ENCODE measurements around the gene NDUFB10.

The NDUFB10 gene

DNA sequence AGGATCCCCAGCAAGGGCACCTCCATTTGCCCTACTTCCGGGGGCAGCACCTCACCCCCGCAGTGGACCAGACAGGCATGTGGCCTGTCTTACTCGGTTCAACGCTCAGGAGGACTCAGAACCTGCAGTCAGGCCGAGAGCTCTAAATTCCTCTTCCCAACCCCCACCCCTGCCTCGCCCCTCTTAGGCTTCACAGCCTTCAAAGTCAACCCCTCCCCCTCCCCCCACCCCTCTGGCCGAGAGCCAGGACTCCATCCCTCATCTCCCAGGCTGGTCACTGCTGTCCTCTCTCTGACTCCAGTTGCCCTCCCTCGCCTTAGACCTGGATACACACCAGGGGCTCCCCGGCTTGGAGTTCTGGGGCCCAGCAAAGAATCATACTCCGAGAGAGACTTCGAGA, 33.1 kb upstream of the NDUFB10 start:
- H3K36me3 ChIP-seq (ENCODE audit: control insufficient read depth in 4 of 4, insufficient read depth in 4 of 4, low read length in 3 of 4) = no peaks in the 10 kb centered on the region
- 74% methylated on average over 7 of the region's 11 CpGs for WGBS (ENCODE audit: insufficient coverage)
- peaks cover 0 to 12% (median 6%) of the 10 kb centered on the region in 4 experiments for H3K4me1 ChIP-seq (ENCODE audit: control extremely low read depth in 1 of 4, control insufficient read depth in 4 of 4, insufficient read depth in 4 of 4, low read length in 3 of 4)
- POLR2A ChIA-PET = interaction anchor here (0.7 kb wide), 1 partner anchor 226 kb away, joined by 3 read pairs; no protein-coding TSS in a partner anchor
- peaks cover 0 to 3% (median 0%) of the 10 kb centered on the region in 5 experiments for H3K9me3 ChIP-seq (ENCODE audit: control extremely low read depth in 1 of 5, control insufficient read depth in 4 of 5, insufficient read depth in 2 of 5, low read depth in 1 of 5, low read length in 4 of 5)
- no peak overlapping the region for H3K4me3 ChIP-seq (ENCODE audit: control insufficient read depth in 1 of 7, extremely low read depth in 1 of 7, insufficient read depth in 4 of 7, low read depth in 2 of 7, low read length in 6 of 7)
- DNase-seq = no peak
- no peak overlapping the region for H3K27ac ChIP-seq (ENCODE audit: insufficient read depth in 1 of 2, low read depth in 1 of 2, low read length in 2 of 2, poor library complexity in 1 of 2, severe bottlenecking in 2 of 2)
- CTCF ChIA-PET = interaction anchor here (0.7 kb wide), 1 partner anchor 152 kb away, joined by 3 read pairs; no protein-coding TSS in a partner anchor
- peaks cover 5 to 39% (median 23%) of the 10 kb centered on the region in 5 experiments for H3K27me3 ChIP-seq (replicated peaks in 2 of 5; ENCODE audit: control insufficient read depth in 4 of 5, insufficient read depth in 5 of 5, low read length in 4 of 5)

DNA sequence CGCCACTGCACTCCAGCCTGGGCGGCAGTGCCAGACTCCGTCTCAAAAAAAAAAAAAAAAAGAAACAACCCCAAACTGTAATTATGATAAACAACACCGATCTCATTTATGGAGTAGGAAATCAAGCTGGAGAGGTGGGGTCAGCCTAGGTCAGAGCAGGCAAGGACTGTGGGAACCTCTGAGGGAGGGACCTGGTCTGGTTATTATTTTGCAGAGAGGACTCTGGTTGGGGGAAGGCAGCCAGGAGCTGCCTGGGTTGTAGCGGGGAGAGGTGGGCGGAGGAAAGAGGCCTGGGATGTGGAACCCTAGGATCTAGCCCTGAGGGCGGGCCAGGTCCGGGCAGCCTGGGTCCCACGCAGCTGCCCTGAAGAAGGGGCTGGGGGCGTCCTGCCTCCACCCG, 30.2 kb upstream of the NDUFB10 start:
- H3K27me3 ChIP-seq (replicated peaks in 2 of 5; ENCODE audit: control insufficient read depth in 4 of 5, insufficient read depth in 5 of 5, low read length in 4 of 5) = peaks cover 0 to 13% (median 8%) of the 10 kb centered on the region in 5 experiments
- WGBS (ENCODE audit: insufficient coverage) = no CpG with 5 or more reads among the region's 11 CpGs
- no peaks in the 10 kb centered on the region for H3K36me3 ChIP-seq (ENCODE audit: control insufficient read depth in 4 of 4, insufficient read depth in 4 of 4, low read length in 3 of 4)
- DNase-seq = peak in 2 of 3 donors; percentile 38 to 57
- H3K27ac ChIP-seq (ENCODE audit: insufficient read depth in 1 of 2, low read depth in 1 of 2, low read length in 2 of 2, poor library complexity in 1 of 2, severe bottlenecking in 2 of 2) = no peak overlapping the region
- peaks cover 0 to 7% (median 2%) of the 10 kb centered on the region in 4 experiments for H3K4me1 ChIP-seq (ENCODE audit: control extremely low read depth in 1 of 4, control insufficient read depth in 4 of 4, insufficient read depth in 4 of 4, low read length in 3 of 4)
- H3K4me3 ChIP-seq (ENCODE audit: control insufficient read depth in 1 of 7, extremely low read depth in 1 of 7, insufficient read depth in 4 of 7, low read depth in 2 of 7, low read length in 6 of 7) = peak overlapping the region in 5 of 7 experiments; percentile 42 to 77 (median 66)
- H3K9me3 ChIP-seq (ENCODE audit: control extremely low read depth in 1 of 5, control insufficient read depth in 4 of 5, insufficient read depth in 2 of 5, low read depth in 1 of 5, low read length in 4 of 5) = no peaks in the 10 kb centered on the region
- CTCF ChIA-PET = interaction anchor here (0.9 to 2.4 kb wide), 8 partner anchors 12 to 67 kb away, joined by 3 to 9 read pairs (median 3); no protein-coding TSS in a partner anchor
- POLR2A ChIA-PET = no interaction called here

DNA sequence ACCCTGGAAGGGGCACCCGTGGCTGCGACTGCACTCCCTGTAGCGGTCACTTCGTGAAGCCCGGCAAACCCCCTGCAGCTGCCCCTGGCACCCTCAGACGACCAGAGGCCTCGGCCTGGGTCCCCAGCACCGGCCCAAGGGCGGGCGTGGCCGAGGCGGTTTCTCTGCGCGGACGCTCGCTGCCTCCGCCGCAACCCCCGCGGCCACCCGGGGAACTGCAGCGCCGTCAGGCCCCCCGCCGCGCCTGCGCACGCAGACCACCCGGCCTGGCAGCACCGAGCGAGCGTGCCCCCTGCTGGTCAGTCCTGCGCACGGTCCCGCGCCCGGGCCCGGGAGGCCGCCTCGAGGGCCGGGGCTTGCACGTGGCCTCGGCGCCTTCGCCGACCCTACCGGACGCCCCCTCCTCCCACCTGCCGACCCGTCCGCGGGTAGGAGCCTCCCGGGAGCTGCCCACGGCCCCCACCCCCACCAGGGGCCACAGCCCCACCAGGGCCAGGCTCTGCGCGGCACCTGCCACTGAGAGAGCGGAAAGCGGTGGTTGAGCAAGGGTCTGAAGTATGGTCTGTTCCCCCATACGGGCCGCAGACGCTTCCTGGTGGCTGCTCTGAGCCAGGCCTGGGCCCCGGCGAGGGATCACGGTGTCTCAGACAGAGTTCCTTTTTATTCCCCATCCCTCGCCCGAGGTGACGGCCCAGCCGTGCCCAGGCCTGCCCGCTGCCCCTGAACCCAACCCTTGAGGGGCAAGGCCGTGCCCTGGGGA, 29.6 kb upstream of the NDUFB10 start:
- WGBS (ENCODE audit: insufficient coverage) = 13% methylated on average over 50 of the region's 70 CpGs
- DNase-seq = peak; percentile 84 to 90 (median 89)
- Histone ChIP-seq H3K36me3 (ENCODE audit: control insufficient read depth in 4 of 4, insufficient read depth in 4 of 4, low read length in 3 of 4) (no peaks in the 10 kb centered on the region), H3K27ac (ENCODE audit: insufficient read depth in 1 of 2, low read depth in 1 of 2, low read length in 2 of 2, poor library complexity in 1 of 2, severe bottlenecking in 2 of 2) (no peak overlapping the region), H3K4me3 (ENCODE audit: control insufficient read depth in 1 of 7, extremely low read depth in 1 of 7, insufficient read depth in 4 of 7, low read depth in 2 of 7, low read length in 6 of 7) (peak overlapping the region in 6 of 7 experiments; percentile 19 to 77 (median 60)), H3K9me3 (ENCODE audit: control extremely low read depth in 1 of 5, control insufficient read depth in 4 of 5, insufficient read depth in 2 of 5, low read depth in 1 of 5, low read length in 4 of 5) (no peaks in the 10 kb centered on the region), H3K4me1 (ENCODE audit: control extremely low read depth in 1 of 4, control insufficient read depth in 4 of 4, insufficient read depth in 4 of 4, low read length in 3 of 4) (peaks cover 0 to 7% (median 2%) of the 10 kb centered on the region in 4 experiments), H3K27me3 (replicated peaks in 2 of 5; ENCODE audit: control insufficient read depth in 4 of 5, insufficient read depth in 5 of 5, low read length in 4 of 5) (peaks cover 0 to 6% (median 2%) of the 10 kb centered on the region in 5 experiments)
- CTCF ChIA-PET = interaction anchor here (0.6 to 2.4 kb wide), 6 partner anchors 11 to 52 kb away, joined by 3 to 9 read pairs (median 4); no protein-coding TSS in a partner anchor
- POLR2A ChIA-PET = no interaction called here

DNA sequence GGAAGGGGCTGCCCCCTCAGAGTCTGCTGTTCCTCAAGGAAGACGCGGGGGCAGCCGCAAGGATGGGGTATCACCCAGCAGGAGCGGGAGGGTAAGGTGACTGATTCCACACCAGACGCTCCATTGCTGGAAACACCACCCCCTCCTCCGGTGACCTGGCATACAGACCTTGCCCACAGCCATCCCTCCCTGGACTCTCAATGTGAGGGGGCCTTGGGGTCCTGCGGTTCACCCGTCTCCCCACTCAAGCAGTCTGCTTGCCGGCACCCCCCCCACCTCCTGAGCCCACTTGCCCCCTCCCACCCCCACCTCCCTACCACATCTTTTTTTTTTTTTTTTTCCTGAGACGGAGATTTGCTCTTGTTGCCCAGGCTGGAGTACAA, 29.0 kb upstream of the NDUFB10 start:
- WGBS (ENCODE audit: insufficient coverage) = 97% methylated on average over 3 of the region's 10 CpGs
- H3K4me3 ChIP-seq (ENCODE audit: control insufficient read depth in 1 of 7, extremely low read depth in 1 of 7, insufficient read depth in 4 of 7, low read depth in 2 of 7, low read length in 6 of 7) = no peak overlapping the region
- POLR2A ChIA-PET = no interaction called here

DNA sequence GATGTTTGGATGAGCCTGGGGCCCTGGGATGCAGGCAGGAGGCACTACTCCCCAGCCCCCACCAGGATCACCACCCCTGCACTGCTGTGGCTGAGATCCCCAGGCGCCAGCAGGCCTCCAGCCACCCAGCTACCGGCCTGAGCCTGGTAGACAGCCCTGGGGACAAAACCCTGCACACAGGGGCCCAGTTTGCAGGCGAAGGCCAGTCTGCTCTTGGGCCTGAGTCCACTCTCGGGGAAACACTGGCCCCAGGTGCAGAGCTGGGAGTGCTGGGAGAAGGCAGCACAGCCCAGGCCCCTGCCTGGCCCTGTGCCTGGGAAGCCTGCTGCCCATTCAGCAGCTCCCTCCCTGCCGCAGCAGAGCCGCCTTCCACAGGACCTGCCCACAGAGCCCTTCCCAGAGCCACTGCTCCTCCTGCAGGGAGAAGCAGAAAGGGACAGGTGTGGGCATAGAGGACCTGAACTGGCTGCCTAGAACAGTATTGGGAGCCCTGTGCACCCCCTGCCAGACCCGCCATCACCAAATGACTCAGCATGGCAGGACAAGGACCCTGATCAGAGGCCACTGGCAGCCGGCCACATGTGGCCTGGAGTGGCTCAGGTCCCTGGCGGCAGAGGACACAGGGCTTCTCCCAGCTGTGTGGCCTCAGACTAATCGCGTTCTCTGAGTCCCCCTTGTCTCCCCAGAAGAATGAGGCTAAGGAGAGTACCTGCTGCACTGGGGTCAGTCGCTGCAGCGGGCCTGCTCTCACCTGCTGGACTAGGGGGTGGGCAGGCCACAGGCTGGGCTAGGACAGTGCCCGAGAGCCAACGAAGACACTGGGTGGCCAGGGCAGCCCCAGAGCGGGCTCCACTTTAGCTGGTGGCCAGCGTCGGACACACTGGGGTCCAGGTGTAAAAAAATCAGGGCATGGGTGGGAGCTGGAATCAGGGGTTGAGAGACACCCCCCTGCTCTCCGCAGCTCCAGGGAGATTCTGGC, 27.0 kb upstream of the NDUFB10 start:
- POLR2A ChIA-PET = no interaction called here
- Histone ChIP-seq H3K9me3 (ENCODE audit: control extremely low read depth in 1 of 5, control insufficient read depth in 4 of 5, insufficient read depth in 2 of 5, low read depth in 1 of 5, low read length in 4 of 5) (no peaks in the 10 kb centered on the region), H3K27ac (ENCODE audit: insufficient read depth in 1 of 2, low read depth in 1 of 2, low read length in 2 of 2, poor library complexity in 1 of 2, severe bottlenecking in 2 of 2) (no peak overlapping the region), H3K4me1 (ENCODE audit: control extremely low read depth in 1 of 4, control insufficient read depth in 4 of 4, insufficient read depth in 4 of 4, low read length in 3 of 4) (peaks cover 0 to 7% (median 2%) of the 10 kb centered on the region in 4 experiments), H3K27me3 (replicated peaks in 2 of 5; ENCODE audit: control insufficient read depth in 4 of 5, insufficient read depth in 5 of 5, low read length in 4 of 5) (no peaks in the 10 kb centered on the region), H3K4me3 (ENCODE audit: control insufficient read depth in 1 of 7, extremely low read depth in 1 of 7, insufficient read depth in 4 of 7, low read depth in 2 of 7, low read length in 6 of 7) (no peak overlapping the region), H3K36me3 (ENCODE audit: control insufficient read depth in 4 of 4, insufficient read depth in 4 of 4, low read length in 3 of 4) (peaks cover 0 to 5% (median under 1%) of the 10 kb centered on the region in 4 experiments)
- no peak for DNase-seq
- 92% methylated on average over 17 of the region's 19 CpGs for WGBS (ENCODE audit: insufficient coverage)
- CTCF ChIA-PET = interaction anchor here (0.6 to 1.8 kb wide), 4 partner anchors 8 to 69 kb away, joined by 3 to 5 read pairs (median 4); partner anchors contain the start of gene MSRB1

More for the DNA sequence above, 29.0 kb upstream of the NDUFB10 start:
- H3K27me3 ChIP-seq (replicated peaks in 2 of 5; ENCODE audit: control insufficient read depth in 4 of 5, insufficient read depth in 5 of 5, low read length in 4 of 5) = peaks cover 0 to 2% (median 0%) of the 10 kb centered on the region in 5 experiments
- H3K9me3 ChIP-seq (ENCODE audit: control extremely low read depth in 1 of 5, control insufficient read depth in 4 of 5, insufficient read depth in 2 of 5, low read depth in 1 of 5, low read length in 4 of 5) = no peaks in the 10 kb centered on the region
- H3K4me1 ChIP-seq (ENCODE audit: control extremely low read depth in 1 of 4, control insufficient read depth in 4 of 4, insufficient read depth in 4 of 4, low read length in 3 of 4) = peaks cover 0 to 7% (median 2%) of the 10 kb centered on the region in 4 experiments
- H3K27ac ChIP-seq (ENCODE audit: insufficient read depth in 1 of 2, low read depth in 1 of 2, low read length in 2 of 2, poor library complexity in 1 of 2, severe bottlenecking in 2 of 2) = no peak overlapping the region
- H3K36me3 ChIP-seq (ENCODE audit: control insufficient read depth in 4 of 4, insufficient read depth in 4 of 4, low read length in 3 of 4) = no peaks in the 10 kb centered on the region
- CTCF ChIA-PET = interaction anchor here (0.6 to 2.4 kb wide), 2 partner anchors 10 to 38 kb away, joined by 3 to 9 read pairs; no protein-coding TSS in a partner anchor
- no peak for DNase-seq

DNA sequence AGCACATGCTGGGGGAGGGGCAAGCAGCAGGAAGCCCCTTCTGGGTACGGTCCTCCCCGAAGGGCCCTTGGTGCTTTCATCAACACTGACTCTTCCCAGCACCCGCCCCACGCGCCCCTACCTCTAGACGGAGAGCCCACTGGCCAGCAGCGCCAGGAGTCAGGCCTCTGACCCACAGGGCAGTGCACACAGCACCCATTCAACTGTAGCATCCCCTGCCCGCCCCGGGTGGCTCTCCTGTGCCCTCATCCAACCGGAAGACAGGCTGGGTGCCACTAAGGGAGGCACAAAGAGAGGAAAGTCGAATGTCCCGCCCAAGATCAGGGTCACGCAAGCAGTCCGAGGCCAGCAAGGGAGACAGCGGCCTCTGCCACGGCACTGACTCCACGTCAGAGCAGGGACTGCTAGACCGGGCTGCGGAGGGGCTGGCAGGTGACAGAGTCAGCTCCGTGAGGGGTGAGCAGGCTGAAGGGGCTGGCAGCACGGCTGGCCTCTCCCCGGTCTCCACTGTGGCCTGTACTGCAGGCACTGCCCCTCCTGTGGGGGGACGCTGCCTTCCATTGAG, 26.2 kb upstream of the NDUFB10 start:
- H3K4me1 ChIP-seq (ENCODE audit: control extremely low read depth in 1 of 4, control insufficient read depth in 4 of 4, insufficient read depth in 4 of 4, low read length in 3 of 4) = peaks cover 0 to 7% (median 2%) of the 10 kb centered on the region in 4 experiments
- 93% methylated on average over 20 of the region's 23 CpGs for WGBS (ENCODE audit: insufficient coverage)
- peaks cover 3 to 12% (median 5%) of the 10 kb centered on the region in 4 experiments for H3K36me3 ChIP-seq (ENCODE audit: control insufficient read depth in 4 of 4, insufficient read depth in 4 of 4, low read length in 3 of 4)
- H3K4me3 ChIP-seq (ENCODE audit: control insufficient read depth in 1 of 7, extremely low read depth in 1 of 7, insufficient read depth in 4 of 7, low read depth in 2 of 7, low read length in 6 of 7) = no peak overlapping the region
- no peak for DNase-seq
- CTCF ChIA-PET = interaction anchor here (0.6 to 1.8 kb wide), 2 partner anchors 9 to 11 kb away, joined by 4 to 5 read pairs; no protein-coding TSS in a partner anchor
- no peaks in the 10 kb centered on the region for H3K9me3 ChIP-seq (ENCODE audit: control extremely low read depth in 1 of 5, control insufficient read depth in 4 of 5, insufficient read depth in 2 of 5, low read depth in 1 of 5, low read length in 4 of 5)
- no peak overlapping the region for H3K27ac ChIP-seq (ENCODE audit: insufficient read depth in 1 of 2, low read depth in 1 of 2, low read length in 2 of 2, poor library complexity in 1 of 2, severe bottlenecking in 2 of 2)
- POLR2A ChIA-PET = no interaction called here
- no peaks in the 10 kb centered on the region for H3K27me3 ChIP-seq (replicated peaks in 2 of 5; ENCODE audit: control insufficient read depth in 4 of 5, insufficient read depth in 5 of 5, low read length in 4 of 5)
